ENCODE data around the gene CSRNP3. TPM values are rescaled to one million over a fixed set of nuclear protein-coding genes. Genes with fewer than 3 reads are reported as not detected.

Gene CSRNP3
- total and polyA plus RNA-seq, 11 donors: 0.87 to 10.6 (median 4.4) TPM

- Histone ChIP-seq H3K27me3 (no peaks in the 10 kb centered on the region), H3K4me1 (peaks cover 0 to 9% (median 0%) of the 10 kb centered on the region in 12 donors), H3K9me3 (peaks cover 0 to 26% (median 4%) of the 10 kb centered on the region in 12 donors), H3K27ac (no peak overlapping the region), H3K4me3 (no peak overlapping the region), H3K36me3 (no peaks in the 10 kb centered on the region)
- TF ChIP-seq CTCF (IDR thresholded peaks at IDR 0.05): no peak
- TF ChIP-seq POLR2A (IDR thresholded peaks at IDR 0.05): no peak
- peak in 1 of 4 donors; percentile 36 for ATAC-seq
- 78 to 83% (median 80%) methylated on average over 5 of the region's 5 CpGs for WGBS, 4 donors
- DNase-seq: no peak
- intact Hi-C loops (cut with DNase I): loop anchor here in 1 of 10 donors (5.0 kb wide), 1 partner anchor 244 kb away; no protein-coding TSS in a partner anchor
These were observed 15.9 kb upstream of the CSRNP3 start for GRCh38 chr2:165453561-165454094.

- TF ChIP-seq CTCF (IDR thresholded peaks at IDR 0.05): no peak
- no peak for TF ChIP-seq POLR2A (IDR thresholded peaks at IDR 0.05)
- 73 to 80% (median 75%) methylated on average over 1 of the region's 1 CpG for WGBS, 4 donors
- DNase-seq: no peak
These were observed 14.6 kb upstream of the CSRNP3 start for GRCh38 chr2:165454905-165455304.

GRCh38 chr2:165456027-165456426 is 13.5 kb upstream of the CSRNP3 start:
- intact Hi-C loops (cut with DNase I): no loop called here
- H3K36me3 ChIP-seq: no peaks in the 10 kb centered on the region
- no peak overlapping the region for H3K27ac ChIP-seq
- TF ChIP-seq CTCF (IDR thresholded peaks at IDR 0.05): no peak
- TF ChIP-seq POLR2A (IDR thresholded peaks at IDR 0.05): no peak
- peaks cover 0 to 4% (median 0%) of the 10 kb centered on the region in 12 donors for H3K4me1 ChIP-seq
- H3K4me3 ChIP-seq: no peak overlapping the region
- peaks cover 0 to 32% (median 4%) of the 10 kb centered on the region in 12 donors for H3K9me3 ChIP-seq
- WGBS, 4 donors: 32 to 51% (median 45%) methylated on average over 1 of the region's 1 CpG
- DNase-seq (peak in 3 of 5 donors; percentile 23 to 40 (median 36)), ATAC-seq (peak; percentile 51 to 88 (median 64))
- no peaks in the 10 kb centered on the region for H3K27me3 ChIP-seq

More at GRCh38 chr2:165454905-165455304, 14.6 kb upstream of the CSRNP3 start:
- H3K36me3 ChIP-seq: no peaks in the 10 kb centered on the region
- H3K4me3 ChIP-seq: no peak overlapping the region
- H3K27me3 ChIP-seq: no peaks in the 10 kb centered on the region
- peaks cover 0 to 32% (median 4%) of the 10 kb centered on the region in 12 donors for H3K9me3 ChIP-seq
- intact Hi-C loops (cut with DNase I): loop anchor here in 1 of 10 donors (5.0 kb wide), 1 partner anchor 242 kb away; no protein-coding TSS in a partner anchor
- H3K27ac ChIP-seq: no peak overlapping the region
- peaks cover 0 to 8% (median 0%) of the 10 kb centered on the region in 12 donors for H3K4me1 ChIP-seq
- no peak for ATAC-seq

- 74 to 80% (median 80%) methylated on average over 3 of the region's 3 CpGs for WGBS, 4 donors
- Histone ChIP-seq H3K9me3 (peaks cover 0 to 14% (median 0%) of the 10 kb centered on the region in 12 donors), H3K4me1 (no peaks in the 10 kb centered on the region), H3K36me3 (no peaks in the 10 kb centered on the region), H3K27me3 (no peaks in the 10 kb centered on the region), H3K27ac (no peak overlapping the region), H3K4me3 (no peak overlapping the region)
- no peak for DNase-seq
- no peak for ATAC-seq
- intact Hi-C loops (cut with DNase I): loop anchor here in 1 of 10 donors (10.0 kb wide), 1 partner anchor 112 kb away; no protein-coding TSS in a partner anchor
- no peak for TF ChIP-seq POLR2A (IDR thresholded peaks at IDR 0.05)
- TF ChIP-seq CTCF (IDR thresholded peaks at IDR 0.05): no peak
These were observed 7.1 kb upstream of the CSRNP3 start for GRCh38 chr2:165462443-165462842.

All from heart left ventricle (tissue), 16 donors.